A549 (cell line): ENCODE measurements around the gene CSTPP1.

Experiments used
- ATOH8 ChIP-seq: fragments of 250-450 bp; sonication (Bioruptor Pico); IDR thresholded peaks from 2 replicates; pipeline ENCODE4 v1.5.0; 2020; ENCODE audit warnings: low read depth, mild to moderate bottlenecking, moderate library complexity
- CTCF ChIP-seq: fragments of >200 bp; sonication (Bioruptor Twin); formaldehyde crosslinking; IDR thresholded peaks from 3 replicates; pipeline ENCODE4 v1.5.1; 2016
- HDAC2 ChIP-seq: fragments of 200-600 bp; sonication (generic); IDR thresholded peaks from 2 replicates; pipeline ENCODE4 v1.6.1; 2016
- KDM1A ChIP-seq: fragments of 200-600 bp; sonication (generic); IDR thresholded peaks from 2 replicates; pipeline ENCODE4 v1.6.1; 2016; ENCODE audit warnings: low read depth, mild to moderate bottlenecking
- MAFK ChIP-seq: fragments of 450-650 bp; IDR thresholded peaks from 2 replicates; pipeline ENCODE4 v1.6.1; 2014; ENCODE audit not compliant: partially characterized antibody
- POLR2A ChIP-seq: IDR thresholded peaks from 2 replicates; pipeline ENCODE4 v1.6.1; 2012; ENCODE audit warnings: mild to moderate bottlenecking, low read length
- REST ChIP-seq: fragments of 200-600 bp; sonication (generic); IDR thresholded peaks from 2 replicates; pipeline ENCODE4 v1.6.1; 2016; ENCODE audit warnings: antibody characterized with exemption, mild to moderate bottlenecking, moderate library complexity
- SREBF2 ChIP-seq: fragments of 450-650 bp; IDR thresholded peaks from 2 replicates; pipeline ENCODE4 v1.6.1; 2014; ENCODE audit warnings: mild to moderate bottlenecking, moderate library complexity

GRCh38 chr11:47131136-47131535, 194.6 kb downstream of the CSTPP1 start:
- TF ChIP-seq CTCF (no peak), HDAC2 (no peak), POLR2A (no peak), MAFK (no peak), REST (no peak), KDM1A (no peak), ATOH8 (CRISPR knock-in tag) (no peak), SREBF2 (no peak)
